Loucy (cell line): ENCODE data around the gene RCOR1.

ENCODE experiments used
- CTCF ChIP-seq: fragments of 200-600 bp; sonication (generic); conservative IDR thresholded peaks from 2 replicates; pipeline ENCODE4 v1.5.1; 2014; ENCODE audit warnings: mild to moderate bottlenecking, antibody characterized with exemption, low read length
- EZH2phosphoT487 ChIP-seq: fragments of 200-600 bp; IDR thresholded peaks from 2 replicates; pipeline ENCODE4 v1.6.1; 2018; ENCODE audit warnings: antibody characterized with exemption, mild to moderate bottlenecking, moderate library complexity, borderline replicate concordance

- no peak for TF ChIP-seq CTCF
- TF ChIP-seq EZH2phosphoT487, result no peak
Measured at GRCh38 chr14:102645746-102646440, 53.4 kb downstream of the RCOR1 start.
